ENCODE data around the gene CDK8.
"Not testable (repeated sequence)": the region's sequence is repeated elsewhere in the genome, so short reads cannot be mapped to it uniquely, and the experiment has no call there.

Gene CDK8

DNA sequence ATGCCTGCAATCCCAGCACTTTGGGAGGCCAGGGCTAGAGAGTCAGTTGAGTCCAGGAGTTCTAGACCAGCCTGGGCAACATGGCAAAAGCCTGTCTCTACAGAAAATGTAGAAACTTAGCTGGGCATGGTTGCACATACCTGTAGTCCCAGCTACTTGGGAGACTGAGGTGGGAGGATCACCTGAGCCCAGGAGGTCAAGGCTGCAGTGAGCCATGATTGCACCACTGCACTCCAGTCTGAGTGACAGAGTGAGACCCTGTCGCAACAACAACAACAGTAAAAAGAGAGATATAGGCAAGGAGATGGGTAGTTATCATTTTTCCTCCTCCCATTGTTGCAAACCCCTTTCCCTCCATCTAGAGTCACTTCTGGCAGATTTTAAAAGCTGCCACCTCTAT lies 62.2 kb downstream of the CDK8 start:
- DNase-seq (ENCODE audit: low spot score), result not testable (repeated sequence)

DNA sequence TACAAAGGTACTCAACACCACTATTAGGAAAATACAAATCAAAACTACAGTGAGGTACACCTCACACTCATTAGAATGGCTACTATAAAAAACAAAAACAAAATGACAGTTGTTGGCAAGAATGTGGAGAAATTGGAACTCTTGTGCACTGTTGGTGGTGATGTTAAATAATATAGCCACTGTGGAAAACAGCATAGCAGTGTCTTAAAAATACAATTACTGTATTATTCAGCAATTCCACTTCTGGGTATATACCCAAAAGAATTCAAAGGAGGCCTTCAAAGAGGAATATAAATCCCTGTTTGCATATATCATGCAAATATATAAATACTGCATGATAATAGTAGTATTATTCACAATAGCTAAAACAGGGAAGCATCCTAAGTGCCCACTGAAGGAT lies 66.8 kb downstream of the CDK8 start:
- DNase-seq (ENCODE audit: low spot score), result no peak

DNA sequence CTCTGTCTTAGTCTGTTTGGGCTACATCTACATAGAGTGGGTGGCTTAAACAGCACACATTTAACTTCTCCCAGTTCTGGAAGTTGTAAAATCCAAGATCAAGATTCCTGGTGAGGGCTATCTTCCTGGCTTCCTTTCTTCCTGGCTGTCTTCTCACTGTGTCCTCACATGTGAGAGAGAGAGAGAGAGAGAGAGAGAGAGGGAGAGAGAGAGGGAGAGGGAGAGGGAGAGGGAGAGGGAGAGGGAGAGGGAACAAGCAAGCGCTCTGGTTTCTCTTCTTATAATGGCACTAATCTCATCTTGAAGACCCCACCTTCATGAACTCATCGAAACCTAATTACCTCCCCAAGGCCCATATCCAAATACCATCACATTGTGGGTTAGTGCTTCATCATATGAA lies 69.2 kb downstream of the CDK8 start:
- no peak for DNase-seq (ENCODE audit: low spot score)

DNA sequence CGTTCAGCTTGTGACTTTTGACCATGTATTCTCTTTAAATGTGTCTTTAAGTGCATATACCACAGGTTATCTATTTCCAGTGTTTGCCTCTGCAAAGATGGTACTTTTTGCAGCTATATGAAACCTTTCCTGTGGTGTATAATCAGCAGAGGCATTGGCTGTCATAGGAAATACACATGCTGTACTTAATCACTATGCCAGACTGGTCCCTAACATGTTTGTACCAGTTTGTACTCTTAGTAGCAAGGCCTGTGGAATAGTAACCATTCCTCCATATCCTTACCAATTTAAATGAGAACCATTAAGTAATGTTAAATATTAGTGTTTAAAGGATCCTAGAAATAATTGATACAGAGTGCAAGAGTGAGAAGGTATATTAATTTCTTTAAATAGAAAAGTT lies 69.8 kb downstream of the CDK8 start:
- no peak for DNase-seq (ENCODE audit: low spot score)

DNA sequence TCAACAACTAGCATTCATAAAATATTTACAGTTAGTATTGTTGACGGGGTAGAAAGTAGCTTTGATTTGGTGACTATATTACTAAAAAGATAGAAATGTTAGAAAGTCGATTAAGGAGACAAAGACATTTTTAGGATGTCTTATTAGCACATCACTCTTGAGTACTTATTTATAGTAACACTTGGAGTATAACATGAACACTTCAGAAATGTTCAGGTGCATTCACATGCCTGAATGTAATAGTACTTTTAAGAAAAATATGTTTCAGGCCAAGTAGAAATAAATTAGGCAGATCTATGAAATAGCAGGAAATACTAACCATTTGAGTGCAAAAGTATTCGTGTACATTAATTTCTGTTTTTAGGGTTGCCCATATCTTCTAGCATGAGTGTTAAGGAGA lies 70.4 kb downstream of the CDK8 start:
- no peak for DNase-seq (ENCODE audit: low spot score)

DNA sequence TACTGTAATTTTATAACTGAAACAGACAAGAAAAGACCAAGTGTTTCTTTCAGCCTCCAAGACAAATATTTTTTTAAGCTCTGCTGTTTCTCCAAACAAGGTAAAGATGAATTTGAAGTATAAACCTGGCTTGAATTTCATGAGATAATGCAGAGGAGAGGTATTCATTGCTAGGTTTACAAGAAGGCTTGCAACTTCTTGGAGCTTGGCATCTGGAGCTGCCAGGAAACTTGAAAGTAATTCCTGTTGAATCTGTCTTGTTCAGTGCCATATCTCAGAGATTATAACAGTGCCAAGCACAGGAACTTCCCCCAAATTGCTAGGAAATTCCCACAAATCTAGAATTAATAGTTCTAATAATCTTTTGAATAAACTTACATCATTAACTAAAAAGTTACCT lies 70.9 kb downstream of the CDK8 start:
- no peak for DNase-seq (ENCODE audit: low spot score)

DNA sequence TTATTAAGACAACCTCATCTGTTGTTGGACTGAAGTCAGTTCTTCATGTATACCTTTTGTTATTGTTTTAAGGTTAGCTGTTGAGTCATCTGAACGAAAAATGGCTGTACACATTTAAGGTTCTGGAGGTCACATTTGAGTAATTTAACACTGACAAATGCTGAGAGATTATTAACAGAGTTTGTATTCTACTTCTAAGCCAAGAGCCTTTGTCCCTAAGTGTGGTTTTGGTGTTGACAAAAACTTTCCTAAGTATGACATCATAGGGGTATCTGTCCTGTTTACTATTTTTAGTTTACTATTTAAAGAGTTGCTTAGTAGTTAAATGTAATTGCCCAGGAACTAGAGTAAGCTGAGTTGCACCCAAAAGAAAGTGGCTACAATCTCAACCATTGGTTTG lies 71.9 kb downstream of the CDK8 start:
- DNase-seq (ENCODE audit: low spot score), result no peak

DNA sequence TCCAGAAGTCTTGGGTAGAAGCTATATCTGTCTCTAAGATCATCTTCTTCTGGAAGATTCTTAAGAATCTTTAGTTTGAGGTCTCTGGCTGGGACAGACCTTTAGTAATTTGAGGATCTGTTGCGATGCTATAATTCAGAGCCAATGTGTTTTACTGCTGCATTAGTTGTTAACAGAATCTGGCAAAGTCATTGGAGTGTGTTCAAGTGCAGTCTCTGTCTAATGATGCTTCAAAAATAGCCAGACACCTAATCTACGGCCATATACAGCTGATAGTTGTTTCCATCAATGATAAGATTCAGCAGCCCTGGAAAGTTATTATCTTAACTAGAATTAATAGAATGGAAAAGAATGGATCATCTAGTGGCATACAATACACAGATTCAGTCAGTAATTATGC lies 72.6 kb downstream of the CDK8 start:
- DNase-seq (ENCODE audit: low spot score), result no peak

DNA sequence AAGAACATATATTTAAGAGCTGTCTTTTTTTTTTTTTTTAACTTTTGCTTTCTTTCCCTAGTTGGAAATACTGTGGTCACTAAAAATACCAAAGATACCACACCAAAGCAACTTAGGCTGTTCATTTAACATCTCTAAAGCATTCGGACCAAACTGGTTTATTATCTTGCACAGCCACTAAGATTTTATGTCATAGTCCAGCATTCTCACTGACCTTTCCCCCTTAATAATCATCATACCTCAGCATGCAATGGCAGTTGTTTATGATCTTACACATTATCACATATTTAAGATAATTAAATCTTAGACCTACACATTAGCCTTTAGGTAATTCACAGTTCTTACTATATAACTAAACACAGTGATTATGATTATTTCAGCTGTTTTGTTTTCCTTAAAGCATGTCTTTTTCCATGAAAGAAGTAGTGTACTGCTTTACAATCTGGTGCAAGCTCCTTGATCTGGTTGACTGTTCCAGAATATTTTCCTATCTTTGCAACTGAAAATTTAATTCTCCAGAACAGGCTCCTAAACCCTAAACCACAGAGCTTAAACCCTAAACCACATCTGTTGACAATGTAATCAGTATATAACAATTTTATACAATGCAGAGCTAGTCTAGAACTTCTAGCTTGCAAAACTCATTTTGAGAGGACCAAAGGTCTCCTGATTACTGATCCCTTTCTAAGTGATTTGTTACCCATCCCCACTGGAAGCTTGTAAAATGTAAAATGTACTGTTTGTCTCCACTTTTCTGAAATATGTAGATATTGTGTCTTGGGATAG lies 74.2 kb downstream of the CDK8 start:
- no peak for DNase-seq (ENCODE audit: low spot score)

DNA sequence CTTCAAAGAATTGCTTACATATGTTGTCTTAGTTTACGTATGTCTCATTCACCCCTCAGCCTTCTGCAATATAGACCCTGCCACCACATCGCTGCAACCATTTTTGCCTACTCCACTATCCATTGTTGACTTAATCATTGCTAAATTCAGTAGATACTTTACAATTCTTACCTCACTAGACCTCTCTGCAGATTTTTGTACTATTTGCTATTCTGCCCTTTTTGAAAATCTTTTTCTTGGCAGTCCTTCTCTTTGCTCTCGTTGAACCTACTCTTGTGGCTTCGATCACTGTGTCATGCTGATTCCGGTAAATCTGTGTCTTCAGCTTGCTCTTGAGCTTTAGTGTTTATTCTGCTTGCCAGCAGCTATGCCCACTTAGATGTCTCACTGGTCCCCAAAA lies 81.2 kb downstream of the CDK8 start:
- DNase-seq (ENCODE audit: low spot score), result no peak

DNA sequence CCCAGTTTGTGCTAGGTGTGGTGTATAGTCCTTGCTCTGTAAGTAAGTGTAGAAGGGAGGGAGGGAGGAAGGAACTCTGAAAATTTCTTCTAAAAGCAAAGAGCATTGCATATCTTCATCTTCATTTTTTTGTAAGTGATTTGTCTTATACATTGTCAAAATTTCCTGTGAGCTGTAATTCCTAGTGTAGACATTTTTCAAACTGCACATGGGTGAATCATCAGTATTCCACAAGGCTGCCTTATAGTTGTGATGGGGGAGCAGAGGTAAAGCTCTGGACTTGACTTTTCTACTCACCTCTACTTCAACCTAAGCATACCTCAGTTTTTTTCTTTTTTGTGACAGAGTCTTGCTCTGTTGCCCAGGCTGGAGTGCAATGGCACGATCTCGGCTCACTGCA lies 86.9 kb downstream of the CDK8 start:
- no peak for DNase-seq (ENCODE audit: low spot score)

DNA sequence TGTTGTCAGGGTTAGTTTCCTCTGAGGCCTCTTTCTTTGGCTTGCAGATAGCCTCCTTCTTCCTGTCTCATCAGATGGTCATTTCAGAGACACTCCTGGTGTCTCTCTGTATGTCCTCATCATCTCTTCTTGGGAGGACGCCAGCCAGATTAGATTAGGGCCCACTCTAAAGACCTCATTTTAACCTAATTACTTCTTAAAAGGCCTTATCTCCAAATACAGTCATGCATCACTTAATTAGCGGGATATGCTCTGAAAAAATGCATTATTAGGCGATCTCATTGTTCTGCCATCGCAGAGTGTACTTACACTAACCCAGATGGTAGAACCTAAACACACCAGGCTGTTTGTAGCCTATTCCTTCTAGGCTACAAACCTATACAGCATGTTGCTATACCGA lies 89.0 kb downstream of the CDK8 start:
- DNase-seq (ENCODE audit: low spot score), result no peak

DNA sequence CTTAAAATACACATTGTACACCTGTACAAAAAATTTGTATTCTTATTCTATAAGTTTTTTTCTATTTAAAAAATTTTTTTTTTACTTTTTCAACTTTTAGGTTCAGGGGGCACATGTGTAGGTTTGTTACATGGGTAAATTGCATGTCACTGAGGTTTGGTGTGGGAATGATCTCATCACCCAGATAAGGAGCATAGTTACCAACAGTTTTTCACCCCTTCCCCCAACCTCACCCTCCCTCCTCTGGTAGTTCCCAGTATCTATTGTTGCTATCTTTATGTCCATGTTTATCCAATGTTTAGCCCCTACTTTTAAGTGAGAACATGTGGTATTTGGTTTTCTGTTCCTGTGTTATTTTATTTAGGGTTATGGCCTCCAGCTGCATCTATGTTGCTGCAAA lies 89.9 kb downstream of the CDK8 start:
- no peak for DNase-seq (ENCODE audit: low spot score)

DNA sequence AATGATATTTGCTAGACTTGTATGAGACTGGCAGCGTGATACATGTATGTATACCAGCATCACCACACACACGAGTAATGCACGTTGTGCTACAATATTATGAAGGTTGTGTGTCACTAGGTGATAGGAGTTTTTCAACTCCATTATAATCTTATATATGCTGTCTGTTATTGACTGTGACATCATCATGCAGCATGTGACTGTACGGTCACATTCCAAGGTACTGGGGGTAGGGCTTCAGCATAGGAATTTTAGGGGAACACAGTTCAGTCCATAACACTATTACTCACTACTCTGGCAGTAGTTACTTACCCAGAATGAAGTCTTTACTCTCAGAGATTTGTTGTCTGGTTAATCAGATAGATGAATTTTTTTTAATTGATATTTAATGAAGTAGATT lies 91.1 kb downstream of the CDK8 start:
- no peak for DNase-seq (ENCODE audit: low spot score)

DNA sequence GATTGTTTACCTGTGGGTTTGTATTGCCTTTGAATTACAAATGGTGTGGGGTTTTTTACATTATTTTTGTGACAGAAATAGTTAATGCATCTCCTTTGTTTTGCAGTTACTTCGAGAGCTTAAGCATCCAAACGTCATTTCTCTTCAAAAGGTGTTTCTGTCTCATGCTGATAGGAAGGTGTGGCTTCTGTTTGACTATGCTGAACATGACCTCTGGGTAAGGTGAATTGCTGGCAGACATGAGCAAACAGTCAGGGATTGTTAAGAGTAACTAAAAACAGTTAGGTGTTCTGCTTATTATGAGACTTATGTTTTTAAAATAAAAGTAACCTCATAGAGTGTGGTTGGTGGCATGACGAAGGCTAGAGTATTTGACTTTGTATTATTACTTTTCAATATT lies 95.0 kb downstream of the CDK8 start:
- no peak for DNase-seq (ENCODE audit: low spot score)

DNA sequence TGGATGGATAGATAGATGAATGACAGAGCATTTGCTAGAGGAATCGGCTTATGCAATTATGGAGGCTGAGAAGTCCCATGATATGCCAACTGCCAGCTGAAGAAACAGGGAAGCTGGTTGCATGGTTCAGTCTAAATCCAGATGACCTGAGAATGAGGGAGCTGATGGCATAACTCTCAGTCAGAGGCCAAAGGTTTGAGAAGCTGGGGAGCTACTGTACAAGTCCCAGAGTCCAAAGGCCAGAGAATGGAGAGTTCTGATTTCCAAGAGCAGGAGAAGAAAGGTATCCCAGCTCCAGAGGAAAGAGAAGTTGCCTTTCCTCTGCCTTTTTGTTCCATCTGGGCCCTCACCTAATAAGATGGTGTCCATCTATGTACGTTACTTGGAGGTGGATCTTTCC lies 108.3 kb downstream of the CDK8 start:
- DNase-seq (ENCODE audit: low spot score), result no peak

DNA sequence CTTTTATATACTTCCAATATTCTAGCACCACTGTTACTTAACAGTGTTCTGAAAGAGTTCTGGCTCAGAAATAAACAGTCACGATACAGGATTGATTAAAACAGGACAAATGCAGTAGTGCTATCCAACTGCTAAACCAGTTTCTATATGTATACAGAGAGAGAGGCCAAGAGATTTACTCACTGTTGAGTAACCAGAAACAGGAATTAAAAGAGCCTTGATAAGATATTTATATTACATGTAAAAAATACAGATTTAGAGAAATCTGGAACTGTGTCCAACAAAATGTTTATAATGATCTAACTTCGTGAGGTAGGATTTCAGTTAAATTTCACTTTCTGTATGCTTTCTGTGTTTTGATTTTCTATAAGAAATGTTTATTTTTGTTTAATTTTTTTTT lies 116.6 kb downstream of the CDK8 start:
- DNase-seq (ENCODE audit: low spot score), result no peak

DNA sequence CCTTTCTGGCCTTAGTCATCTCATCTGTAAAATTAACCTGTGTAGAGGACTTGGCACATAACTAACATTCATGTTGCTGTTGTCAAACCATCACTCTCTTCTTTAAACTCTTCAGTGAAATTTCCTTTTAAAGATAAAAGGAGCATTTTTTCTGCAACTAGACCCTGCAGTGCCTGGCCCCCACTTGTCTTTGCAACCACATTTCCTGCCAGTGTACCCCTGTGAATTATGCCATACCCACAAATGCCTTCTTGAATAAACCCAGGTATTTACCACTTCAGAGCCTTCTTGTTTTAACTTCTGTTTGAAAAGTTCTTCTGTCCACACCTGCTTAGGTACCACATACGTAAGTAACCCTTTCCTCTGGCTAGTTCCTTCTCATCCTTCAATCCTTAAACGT lies 118.8 kb downstream of the CDK8 start:
- DNase-seq (ENCODE audit: low spot score), result no peak

DNA sequence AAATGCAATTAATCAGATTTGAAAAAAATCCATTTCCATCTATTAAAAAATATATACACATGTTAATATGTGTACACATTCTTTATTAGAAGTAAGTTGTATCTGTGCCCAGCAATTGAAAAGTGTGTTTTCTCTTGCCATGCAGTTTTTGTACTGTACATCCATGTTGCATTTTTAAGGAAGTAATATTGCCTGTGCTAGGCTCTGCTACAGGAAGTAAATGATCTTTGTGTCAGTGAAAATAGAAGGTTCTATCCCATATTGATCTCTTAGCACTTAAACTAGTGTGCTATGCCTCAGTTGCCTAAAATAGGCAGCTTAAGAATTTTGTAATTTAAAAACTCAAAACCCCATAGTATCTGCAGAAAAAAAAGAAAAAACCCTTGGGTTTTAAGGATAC lies 122.5 kb downstream of the CDK8 start:
- no peak for DNase-seq (ENCODE audit: low spot score)

DNA sequence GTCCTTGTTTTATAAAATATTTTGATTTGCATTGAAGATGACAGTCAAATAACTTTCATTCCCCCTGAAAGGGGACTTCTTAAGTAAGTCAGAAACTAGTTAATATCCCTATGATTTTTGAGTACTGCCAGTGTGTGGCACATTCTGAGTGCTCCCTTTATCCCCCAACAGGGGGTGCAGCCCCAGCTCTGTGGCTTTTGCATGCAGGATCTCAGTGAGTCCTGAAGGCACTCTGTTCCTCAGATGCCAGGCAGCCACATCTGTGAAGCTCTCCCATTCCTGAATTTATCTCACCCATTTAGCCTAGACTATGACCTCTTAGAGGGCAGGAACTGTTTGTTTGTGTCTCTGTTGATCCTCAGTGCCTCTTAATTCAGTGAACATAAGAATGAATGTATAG lies 123.1 kb downstream of the CDK8 start:
- no peak for DNase-seq (ENCODE audit: low spot score)

DNA sequence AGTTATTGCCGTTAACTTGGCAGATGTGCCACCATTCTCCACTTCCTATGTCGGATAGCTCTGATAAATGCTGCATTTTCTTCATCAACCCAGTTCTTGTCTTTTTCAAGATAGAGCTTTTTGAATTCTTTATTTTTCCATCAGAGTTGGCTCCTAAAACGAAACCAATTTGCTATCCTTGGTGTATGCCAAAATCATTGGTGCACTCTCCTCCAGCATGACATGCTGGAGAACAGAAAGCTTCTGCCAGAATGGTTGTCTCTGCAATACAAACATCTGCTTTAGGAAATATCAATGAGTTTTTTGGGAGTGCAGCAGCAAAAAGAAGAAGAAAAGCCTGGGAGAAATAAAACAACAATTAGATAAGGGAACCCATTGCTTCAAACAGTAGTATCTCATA lies 124.2 kb downstream of the CDK8 start:
- no peak for DNase-seq (ENCODE audit: low spot score)

DNA sequence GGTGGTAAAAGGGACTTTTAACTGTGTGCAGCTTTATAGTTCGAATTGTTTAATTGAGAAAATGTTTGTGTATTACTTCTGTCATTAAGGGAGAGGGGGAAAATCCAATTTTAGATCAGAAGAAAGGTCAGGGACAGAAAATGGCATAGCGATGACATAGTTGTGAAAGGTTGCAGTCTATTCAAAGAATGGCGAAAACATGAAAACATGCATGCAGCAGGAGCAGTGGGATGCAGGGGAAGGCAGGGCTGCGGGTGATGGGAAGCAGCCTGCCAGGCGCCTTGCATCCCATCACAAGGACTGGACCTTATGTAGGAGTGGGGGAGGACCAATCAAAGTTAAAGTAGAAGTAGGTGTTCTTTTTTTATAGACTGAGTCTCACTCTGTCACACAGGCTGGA lies 125.9 kb downstream of the CDK8 start:
- no peak for DNase-seq (ENCODE audit: low spot score)

DNA sequence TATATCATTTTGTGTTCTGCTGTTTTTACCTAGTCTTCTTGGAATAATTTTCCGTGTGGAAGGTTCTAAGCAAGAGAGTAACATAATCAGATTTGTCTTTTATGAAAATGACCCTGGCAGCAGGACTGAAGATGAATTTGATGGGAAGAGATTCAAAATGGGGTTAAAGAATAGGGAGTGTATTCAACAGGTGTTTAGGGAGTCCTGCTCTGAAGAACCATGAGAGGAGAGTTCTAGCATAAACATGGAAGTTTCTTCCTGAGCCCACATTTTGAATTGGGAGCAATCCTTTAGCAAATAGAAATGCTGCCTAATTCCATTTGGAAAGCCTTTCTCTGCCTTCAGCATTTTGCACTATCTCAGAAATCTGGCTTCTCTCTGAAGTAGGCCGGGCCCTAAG lies 127.0 kb downstream of the CDK8 start:
- no peak for DNase-seq (ENCODE audit: low spot score)

DNA sequence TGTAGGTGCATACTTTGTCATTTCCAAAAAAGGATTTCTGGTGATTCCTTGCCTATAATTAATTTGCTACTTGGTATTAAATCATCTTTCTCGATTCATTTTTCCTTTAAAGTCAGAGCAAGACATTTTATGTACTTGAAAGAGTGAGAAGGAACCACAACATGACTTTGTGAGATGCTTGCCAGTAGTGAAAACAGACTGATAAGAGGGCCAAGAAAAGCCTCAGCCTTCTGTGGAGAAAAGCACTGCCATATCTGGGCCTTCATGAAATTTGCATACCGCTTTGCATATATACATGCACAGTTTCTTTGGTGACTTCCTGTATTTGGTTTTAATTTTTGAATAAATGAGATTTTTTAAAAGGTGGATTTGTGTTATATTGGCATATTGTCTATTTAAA lies 128.4 kb downstream of the CDK8 start:
- DNase-seq (ENCODE audit: low spot score), result no peak

DNA sequence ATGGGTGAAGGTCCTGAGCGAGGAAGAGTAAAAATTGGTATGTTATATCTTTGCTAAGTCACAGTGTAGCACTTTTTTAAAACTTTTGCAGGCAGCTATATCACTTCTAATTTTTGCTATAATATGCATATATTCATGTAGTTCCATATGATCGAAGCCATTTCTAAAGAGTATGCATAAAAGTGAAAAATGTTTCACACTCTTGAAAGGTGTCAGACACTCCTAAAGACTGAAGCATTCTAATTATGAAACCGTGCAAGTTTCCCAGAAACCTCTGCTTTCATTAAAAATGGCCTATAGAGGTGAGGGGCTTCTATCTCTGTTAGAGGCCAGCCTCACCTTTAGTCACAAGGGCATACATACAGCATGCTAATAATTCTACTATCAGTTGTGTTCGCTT lies 128.9 kb downstream of the CDK8 start:
- DNase-seq (ENCODE audit: low spot score), result no peak

Data from CD4-positive, alpha-beta T cell treated with Interleukin-6 at 100 ng/mL for 8 hours (primary cell).